ENCODE measurements around the gene ITPR2. TPM values are rescaled to one million over a fixed set of nuclear protein-coding genes. Genes with fewer than 3 reads are reported as not detected.

The ITPR2 gene
- total RNA-seq, 2 experiments from 2014 or later: 25.6 to 44.7 TPM

DNA sequence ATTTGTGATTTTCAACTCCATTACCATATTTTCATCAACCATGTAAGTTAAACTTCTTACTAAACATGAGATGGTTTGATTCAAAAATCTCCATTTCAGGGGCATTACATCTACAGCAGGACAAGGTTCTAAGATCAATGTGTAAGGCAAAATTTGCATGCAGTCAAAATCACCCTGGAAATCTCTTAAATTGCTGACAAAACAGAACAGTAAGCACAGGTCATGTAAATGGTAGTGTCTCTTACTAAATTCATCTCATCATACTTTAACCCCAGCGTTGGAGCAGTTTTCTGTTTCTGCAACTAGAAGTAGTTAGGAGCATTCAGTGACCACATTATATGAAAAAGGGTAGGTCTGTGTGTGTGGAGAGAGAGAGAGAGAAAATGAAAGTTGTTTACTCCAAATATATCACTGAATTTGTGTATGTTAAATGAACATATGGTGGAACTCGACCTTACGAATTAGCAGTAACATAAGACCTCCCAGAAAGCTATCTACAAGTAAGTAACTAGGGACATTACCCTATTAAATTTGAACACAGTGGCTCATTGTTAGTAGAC is 410.1 kb downstream of the ITPR2 start:
- no peaks in the 10 kb centered on the region for H3K4me1 ChIP-seq (ENCODE audit: insufficient read depth, low read length, poor library complexity, severe bottlenecking)
- TF ChIP-seq, protein P1, sequence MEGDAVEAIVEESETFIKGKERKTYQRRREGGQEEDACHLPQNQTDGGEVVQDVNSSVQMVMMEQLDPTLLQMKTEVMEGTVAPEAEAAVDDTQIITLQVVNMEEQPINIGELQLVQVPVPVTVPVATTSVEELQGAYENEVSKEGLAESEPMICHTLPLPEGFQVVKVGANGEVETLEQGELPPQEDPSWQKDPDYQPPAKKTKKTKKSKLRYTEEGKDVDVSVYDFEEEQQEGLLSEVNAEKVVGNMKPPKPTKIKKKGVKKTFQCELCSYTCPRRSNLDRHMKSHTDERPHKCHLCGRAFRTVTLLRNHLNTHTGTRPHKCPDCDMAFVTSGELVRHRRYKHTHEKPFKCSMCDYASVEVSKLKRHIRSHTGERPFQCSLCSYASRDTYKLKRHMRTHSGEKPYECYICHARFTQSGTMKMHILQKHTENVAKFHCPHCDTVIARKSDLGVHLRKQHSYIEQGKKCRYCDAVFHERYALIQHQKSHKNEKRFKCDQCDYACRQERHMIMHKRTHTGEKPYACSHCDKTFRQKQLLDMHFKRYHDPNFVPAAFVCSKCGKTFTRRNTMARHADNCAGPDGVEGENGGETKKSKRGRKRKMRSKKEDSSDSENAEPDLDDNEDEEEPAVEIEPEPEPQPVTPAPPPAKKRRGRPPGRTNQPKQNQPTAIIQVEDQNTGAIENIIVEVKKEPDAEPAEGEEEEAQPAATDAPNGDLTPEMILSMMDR (conservative IDR thresholded peaks at IDR 0.05; ENCODE audit: low read length): no peak
- no peak for TF ChIP-seq EZH2phosphoT487 (IDR thresholded peaks at IDR 0.05; ENCODE audit: borderline replicate concordance, low read depth, low read length)
- H4K20me1 ChIP-seq (ENCODE audit: insufficient read depth, low read length): no peaks in the 10 kb centered on the region
- BruUV-seq (replicated peaks): no TSS peak
- no peak overlapping the region for H3K4me3 ChIP-seq (ENCODE audit: low read depth, low read length, poor library complexity, severe bottlenecking)
- no peaks in the 10 kb centered on the region for H3K36me3 ChIP-seq (ENCODE audit: insufficient read depth, low read length)
- no peak overlapping the region for H2AFZ ChIP-seq (ENCODE audit: low read length)
- no peaks in the 10 kb centered on the region for H3K79me2 ChIP-seq (ENCODE audit: insufficient read depth, low read depth, low read length)
- CTCF ChIA-PET (ENCODE audit: unreplicated experiment): no interaction called here
- POLR2A ChIA-PET: no interaction called here
- no peak overlapping the region for H3K4me2 ChIP-seq (ENCODE audit: low read length)
- no peaks in the 10 kb centered on the region for H3K9me2 ChIP-seq (ENCODE audit: insufficient read depth, low read length)
- no peak overlapping the region for H3K27ac ChIP-seq (ENCODE audit: low read depth, low read length, poor library complexity, severe bottlenecking)
- no peak for DNase-seq (ENCODE audit: low spot score)
- intact Hi-C loops (cut with micrococcal nuclease; ENCODE audit: unreplicated experiment): no loop called here
- no peaks in the 10 kb centered on the region; the same call in 1 of the 2 replicates for H3K9me3 ChIP-seq (ENCODE audit: low read length)

DNA sequence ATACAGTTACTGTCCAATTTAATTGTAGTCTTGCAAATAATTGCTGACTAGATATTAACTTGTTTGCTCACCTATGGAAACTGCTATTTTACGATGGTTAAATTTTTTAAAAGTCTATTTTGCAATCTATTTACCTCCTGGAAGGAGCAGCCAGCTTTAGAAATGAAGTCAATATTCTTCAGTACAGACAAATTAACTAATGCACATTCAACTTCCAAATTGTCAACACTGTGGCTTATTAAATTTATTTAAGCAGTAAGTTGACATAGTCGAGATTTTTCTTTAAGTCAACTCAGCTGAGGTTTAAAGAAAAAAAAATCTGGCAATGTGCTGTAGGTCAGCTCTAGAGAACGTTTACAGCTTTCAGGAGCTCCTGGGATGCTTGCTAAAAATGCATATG is 416.4 kb downstream of the ITPR2 start:
- no peaks in the 10 kb centered on the region for H3K36me3 ChIP-seq (ENCODE audit: insufficient read depth, low read length)
- H4K20me1 ChIP-seq (ENCODE audit: insufficient read depth, low read length): no peaks in the 10 kb centered on the region
- no peak for TF ChIP-seq EZH2phosphoT487 (IDR thresholded peaks at IDR 0.05; ENCODE audit: borderline replicate concordance, low read depth, low read length)
- TF ChIP-seq, protein P1 (conservative IDR thresholded peaks at IDR 0.05; ENCODE audit: low read length): no peak
- no peak for DNase-seq (ENCODE audit: low spot score)
- no peak overlapping the region for H3K4me2 ChIP-seq (ENCODE audit: low read length)
- H2AFZ ChIP-seq (ENCODE audit: low read length): no peak overlapping the region
- no peak overlapping the region for H3K4me3 ChIP-seq (ENCODE audit: low read depth, low read length, poor library complexity, severe bottlenecking)
- no peaks in the 10 kb centered on the region for H3K79me2 ChIP-seq (ENCODE audit: insufficient read depth, low read depth, low read length)
- H3K9me2 ChIP-seq (ENCODE audit: insufficient read depth, low read length): no peaks in the 10 kb centered on the region
- intact Hi-C loops (cut with micrococcal nuclease; ENCODE audit: unreplicated experiment): no loop called here
- BruUV-seq (replicated peaks): no TSS peak
- H3K4me1 ChIP-seq (ENCODE audit: insufficient read depth, low read length, poor library complexity, severe bottlenecking): no peaks in the 10 kb centered on the region
- H3K9me3 ChIP-seq (ENCODE audit: low read length): no peaks in the 10 kb centered on the region; the same call in 1 of the 2 replicates
- POLR2A ChIA-PET: no interaction called here
- H3K27ac ChIP-seq (ENCODE audit: low read depth, low read length, poor library complexity, severe bottlenecking): no peak overlapping the region
- CTCF ChIA-PET (ENCODE audit: unreplicated experiment): no interaction called here

DNA sequence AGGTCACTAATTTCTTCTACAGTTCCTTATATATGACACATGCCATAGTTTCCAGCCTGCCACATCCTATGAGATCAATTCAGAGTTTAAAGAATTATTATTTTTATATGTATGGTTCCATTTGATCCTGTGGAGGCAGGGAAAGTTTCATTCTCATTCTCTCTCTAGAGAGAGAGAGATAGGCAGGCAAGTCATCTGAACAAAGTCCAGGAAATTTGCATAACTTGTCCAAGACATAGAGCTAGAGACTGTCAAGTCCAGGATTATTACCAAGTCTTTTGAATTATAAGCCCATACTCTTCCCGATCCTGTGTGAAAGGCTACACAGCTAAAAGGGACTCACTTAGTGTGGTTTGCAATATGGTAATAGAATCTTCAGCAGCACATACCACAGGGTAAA is 422.3 kb downstream of the ITPR2 start:
- DNase-seq (ENCODE audit: low spot score): no peak
- POLR2A ChIA-PET: interaction anchor here (0.8 kb wide), 1 partner anchor 222 kb away, joined by 3 read pairs; no protein-coding TSS in a partner anchor
- H3K36me3 ChIP-seq (ENCODE audit: insufficient read depth, low read length): no peaks in the 10 kb centered on the region
- H3K9me3 ChIP-seq (ENCODE audit: low read length): no peaks in the 10 kb centered on the region
- H3K9me2 ChIP-seq (ENCODE audit: insufficient read depth, low read length): no peaks in the 10 kb centered on the region
- CTCF ChIA-PET (ENCODE audit: unreplicated experiment): no interaction called here
- BruUV-seq (replicated peaks): no TSS peak
- no peak overlapping the region for H2AFZ ChIP-seq (ENCODE audit: low read length)
- intact Hi-C loops (cut with micrococcal nuclease; ENCODE audit: unreplicated experiment): no loop called here
- no peak for TF ChIP-seq EZH2phosphoT487 (IDR thresholded peaks at IDR 0.05; ENCODE audit: borderline replicate concordance, low read depth, low read length)
- TF ChIP-seq, protein P1 (conservative IDR thresholded peaks at IDR 0.05; ENCODE audit: low read length): no peak
- H3K4me1 ChIP-seq (ENCODE audit: insufficient read depth, low read length, poor library complexity, severe bottlenecking): no peaks in the 10 kb centered on the region
- H4K20me1 ChIP-seq (ENCODE audit: insufficient read depth, low read length): no peaks in the 10 kb centered on the region
- no peaks in the 10 kb centered on the region for H3K79me2 ChIP-seq (ENCODE audit: insufficient read depth, low read depth, low read length)
- no peak overlapping the region for H3K4me2 ChIP-seq (ENCODE audit: low read length)
- H3K27ac ChIP-seq (ENCODE audit: low read depth, low read length, poor library complexity, severe bottlenecking): no peak overlapping the region
- H3K4me3 ChIP-seq (ENCODE audit: low read depth, low read length, poor library complexity, severe bottlenecking): no peak overlapping the region
